ENCODE data around the gene HSPA9. TPM values are rescaled to one million over a fixed set of nuclear protein-coding genes. Genes with fewer than 3 reads are reported as not detected.

HSPA9 gene
- total RNA-seq, 1 experiment from 2014 or later = 460 TPM

DNA sequence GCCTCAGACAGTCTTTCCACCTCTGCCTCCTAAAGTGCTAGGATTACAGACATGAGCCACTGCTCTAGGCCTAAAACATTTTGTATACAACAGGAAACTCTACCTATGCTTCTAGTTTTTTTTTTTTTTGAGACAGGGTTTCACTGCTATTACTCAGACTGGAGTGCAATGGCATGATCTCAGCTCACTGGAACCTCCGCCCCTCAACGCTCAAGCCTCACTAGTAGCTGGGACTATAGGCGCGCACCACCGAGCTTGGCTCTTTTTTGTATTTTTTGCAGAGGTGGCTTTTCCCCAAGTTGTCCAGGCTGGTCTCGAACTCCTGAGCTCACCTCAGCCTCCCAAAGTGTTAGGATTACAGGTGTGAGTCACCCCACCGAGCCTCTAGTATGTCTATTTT lies 5.4 kb downstream of the HSPA9 start:
- no peak overlapping the region for H3K4me3 Mint-ChIP-seq (ENCODE audit: low read depth, unreplicated experiment)
- intact Hi-C loops (cut with micrococcal nuclease; ENCODE audit: unreplicated experiment) = loop anchor here (10.0 kb wide), 1 partner anchor 185 kb away; the partner anchor contains the start of gene CTNNA1
- DNase-seq = no peak
- peaks cover 100% of the 10 kb centered on the region for H3K36me3 Mint-ChIP-seq (ENCODE audit: insufficient read depth, unreplicated experiment)
- TF ChIP-seq, protein P1, sequence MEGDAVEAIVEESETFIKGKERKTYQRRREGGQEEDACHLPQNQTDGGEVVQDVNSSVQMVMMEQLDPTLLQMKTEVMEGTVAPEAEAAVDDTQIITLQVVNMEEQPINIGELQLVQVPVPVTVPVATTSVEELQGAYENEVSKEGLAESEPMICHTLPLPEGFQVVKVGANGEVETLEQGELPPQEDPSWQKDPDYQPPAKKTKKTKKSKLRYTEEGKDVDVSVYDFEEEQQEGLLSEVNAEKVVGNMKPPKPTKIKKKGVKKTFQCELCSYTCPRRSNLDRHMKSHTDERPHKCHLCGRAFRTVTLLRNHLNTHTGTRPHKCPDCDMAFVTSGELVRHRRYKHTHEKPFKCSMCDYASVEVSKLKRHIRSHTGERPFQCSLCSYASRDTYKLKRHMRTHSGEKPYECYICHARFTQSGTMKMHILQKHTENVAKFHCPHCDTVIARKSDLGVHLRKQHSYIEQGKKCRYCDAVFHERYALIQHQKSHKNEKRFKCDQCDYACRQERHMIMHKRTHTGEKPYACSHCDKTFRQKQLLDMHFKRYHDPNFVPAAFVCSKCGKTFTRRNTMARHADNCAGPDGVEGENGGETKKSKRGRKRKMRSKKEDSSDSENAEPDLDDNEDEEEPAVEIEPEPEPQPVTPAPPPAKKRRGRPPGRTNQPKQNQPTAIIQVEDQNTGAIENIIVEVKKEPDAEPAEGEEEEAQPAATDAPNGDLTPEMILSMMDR (IDR thresholded peaks at IDR 0.05; ENCODE audit: unreplicated experiment) = no peak
- CTCF ChIA-PET = no interaction called here
- no peak overlapping the region for H3K27ac Mint-ChIP-seq (ENCODE audit: unreplicated experiment)
- H3K9me3 Mint-ChIP-seq (ENCODE audit: low read depth, unreplicated experiment) = no peaks in the 10 kb centered on the region
- peaks cover 18% of the 10 kb centered on the region for H3K4me1 Mint-ChIP-seq (ENCODE audit: low read depth, unreplicated experiment)
- H3K27me3 Mint-ChIP-seq (ENCODE audit: unreplicated experiment) = no peaks in the 10 kb centered on the region
- BruUV-seq (replicated peaks) = no TSS peak

DNA sequence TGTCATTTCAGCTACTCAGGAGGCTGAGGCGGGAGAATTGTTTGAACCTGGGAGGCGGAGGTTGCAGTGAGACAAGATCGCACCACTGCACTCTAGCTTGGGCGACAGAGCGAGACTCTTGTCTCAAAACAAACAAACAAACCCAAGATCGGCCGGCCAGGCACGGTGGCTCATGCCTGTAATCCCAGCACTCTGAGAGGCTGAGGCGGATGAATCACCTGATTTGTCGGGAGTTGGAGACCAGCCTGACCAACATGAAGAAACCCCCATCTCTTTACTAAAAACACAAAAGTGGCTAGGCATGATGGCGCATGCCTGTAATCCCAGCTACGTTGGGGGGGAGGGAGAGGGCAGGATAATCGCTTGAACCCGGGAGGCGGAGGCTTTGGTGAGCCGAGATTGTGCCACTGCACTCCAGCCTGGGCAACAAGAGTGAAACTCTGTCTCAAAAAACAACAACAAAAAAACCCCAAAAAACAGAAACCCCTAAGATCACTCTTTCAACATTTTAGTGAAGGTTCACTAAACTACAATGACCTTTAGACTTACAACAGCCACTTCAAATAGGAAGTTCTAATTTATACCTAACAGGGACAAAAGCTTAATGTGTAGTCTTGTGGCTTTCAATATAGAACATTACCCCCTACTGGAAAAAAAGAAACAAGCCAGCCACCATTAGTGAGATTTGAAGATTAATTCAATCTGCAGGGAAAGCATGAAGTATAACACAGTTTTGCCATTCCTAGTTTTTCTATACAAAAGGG lies 7.0 kb downstream of the HSPA9 start:
- no peak overlapping the region for H3K27ac Mint-ChIP-seq (ENCODE audit: unreplicated experiment)
- intact Hi-C loops (cut with micrococcal nuclease; ENCODE audit: unreplicated experiment) = no loop called here
- H3K4me3 Mint-ChIP-seq (ENCODE audit: low read depth, unreplicated experiment) = no peak overlapping the region
- no TSS peak for BruUV-seq (replicated peaks)
- TF ChIP-seq, protein P1 (IDR thresholded peaks at IDR 0.05; ENCODE audit: unreplicated experiment) = no peak
- CTCF ChIA-PET = interaction anchor here (0.8 kb wide), 1 partner anchor 20 kb away, joined by 3 read pairs; no protein-coding TSS in a partner anchor
- H3K27me3 Mint-ChIP-seq (ENCODE audit: unreplicated experiment) = no peaks in the 10 kb centered on the region
- H3K9me3 Mint-ChIP-seq (ENCODE audit: low read depth, unreplicated experiment) = no peaks in the 10 kb centered on the region
- no peak for DNase-seq
- H3K4me1 Mint-ChIP-seq (ENCODE audit: low read depth, unreplicated experiment) = peaks cover 25% of the 10 kb centered on the region
- peaks cover 94% of the 10 kb centered on the region for H3K36me3 Mint-ChIP-seq (ENCODE audit: insufficient read depth, unreplicated experiment)

DNA sequence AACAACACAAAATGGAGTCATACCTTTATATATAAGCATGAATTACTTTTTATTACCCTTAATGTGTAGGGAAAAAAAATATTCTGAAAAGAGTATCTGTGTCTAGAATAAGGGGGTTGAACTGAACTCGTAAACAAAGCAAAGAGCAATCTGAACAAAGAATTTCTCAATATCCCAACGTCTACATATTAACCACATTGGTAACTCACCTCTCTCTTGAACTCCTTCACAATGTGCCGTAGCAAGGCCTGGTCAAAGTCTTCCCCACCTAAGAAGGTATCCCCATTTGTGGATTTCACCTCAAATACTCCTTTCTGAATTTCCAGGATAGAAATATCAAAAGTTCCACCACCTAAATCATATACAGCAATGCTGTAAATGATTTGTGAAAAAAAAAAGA lies 8.4 kb downstream of the HSPA9 start:
- H3K4me3 Mint-ChIP-seq (ENCODE audit: low read depth, unreplicated experiment) = no peak overlapping the region
- BruUV-seq (replicated peaks) = no TSS peak
- DNase-seq = no peak
- intact Hi-C loops (cut with micrococcal nuclease; ENCODE audit: unreplicated experiment) = no loop called here
- no peaks in the 10 kb centered on the region for H3K27me3 Mint-ChIP-seq (ENCODE audit: unreplicated experiment)
- CTCF ChIA-PET = no interaction called here
- no peak overlapping the region for H3K27ac Mint-ChIP-seq (ENCODE audit: unreplicated experiment)
- peaks cover 18% of the 10 kb centered on the region for H3K4me1 Mint-ChIP-seq (ENCODE audit: low read depth, unreplicated experiment)
- TF ChIP-seq, protein P1 (IDR thresholded peaks at IDR 0.05; ENCODE audit: unreplicated experiment) = no peak
- peaks cover 88% of the 10 kb centered on the region for H3K36me3 Mint-ChIP-seq (ENCODE audit: insufficient read depth, unreplicated experiment)
- H3K9me3 Mint-ChIP-seq (ENCODE audit: low read depth, unreplicated experiment) = no peaks in the 10 kb centered on the region

DNA sequence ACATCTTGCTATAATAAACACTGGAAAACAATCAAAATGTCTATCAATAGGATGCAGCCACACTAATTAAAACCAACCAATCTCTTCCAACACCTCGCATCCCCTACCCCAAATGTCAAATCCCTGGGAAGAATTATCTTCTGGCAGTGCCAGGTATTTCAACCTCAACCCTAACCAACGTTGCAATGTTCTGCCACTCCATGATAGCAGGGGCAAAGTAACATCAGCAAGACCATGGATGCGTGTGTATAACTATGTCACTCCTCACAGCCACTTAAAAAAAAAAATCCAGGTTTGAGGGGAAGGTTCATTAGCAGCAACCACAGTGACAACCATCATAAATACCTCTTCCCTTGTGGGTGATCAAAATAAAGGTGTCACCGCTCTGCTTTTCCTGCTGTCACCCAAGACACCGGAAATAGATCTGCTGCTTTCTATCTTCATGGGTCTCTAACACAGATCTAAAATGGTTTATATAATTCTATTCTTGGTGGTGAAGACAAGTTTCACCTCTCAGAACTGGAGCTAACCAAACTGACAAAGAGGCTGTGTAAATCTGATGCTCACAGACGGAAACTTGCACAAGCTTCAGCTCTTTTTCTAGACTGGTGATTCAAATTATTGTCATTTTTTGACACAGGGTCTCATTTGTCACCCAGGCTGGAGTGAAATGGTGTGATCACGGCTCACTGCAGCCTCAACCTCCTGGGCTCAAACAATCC lies 9.9 kb downstream of the HSPA9 start:
- H3K27me3 Mint-ChIP-seq (ENCODE audit: unreplicated experiment) = no peaks in the 10 kb centered on the region
- H3K27ac Mint-ChIP-seq (ENCODE audit: unreplicated experiment) = no peak overlapping the region
- CTCF ChIA-PET = interaction anchor here (0.7 kb wide), 1 partner anchor 19 kb away, joined by 3 read pairs; no protein-coding TSS in a partner anchor
- no TSS peak for BruUV-seq (replicated peaks)
- TF ChIP-seq, protein P1 (IDR thresholded peaks at IDR 0.05; ENCODE audit: unreplicated experiment) = no peak
- H3K4me1 Mint-ChIP-seq (ENCODE audit: low read depth, unreplicated experiment) = peaks cover 18% of the 10 kb centered on the region
- DNase-seq = no peak
- no peaks in the 10 kb centered on the region for H3K9me3 Mint-ChIP-seq (ENCODE audit: low read depth, unreplicated experiment)
- intact Hi-C loops (cut with micrococcal nuclease; ENCODE audit: unreplicated experiment) = no loop called here
- peaks cover 88% of the 10 kb centered on the region for H3K36me3 Mint-ChIP-seq (ENCODE audit: insufficient read depth, unreplicated experiment)
- H3K4me3 Mint-ChIP-seq (ENCODE audit: low read depth, unreplicated experiment) = no peak overlapping the region

All from Calu3 (cell line).